HL-60 (cell line): Measurements from ENCODE around the gene UGT2A2.

Experiments used
- DNase-seq, 2 experiments: peaks; one replicate each; pipeline ENCODE4 v3.0.0-alpha.2; 2010 to 2020; ENCODE audit warnings: low read depth in 1 of 2, low spot score in 1 of 2
- H3K27ac ChIP-seq: fragments of 250-450 bp; sonication (Bioruptor Pico); replicated peaks from 2 replicates; pipeline ENCODE4 v1.5.1; 2020; ENCODE audit warnings: mild to moderate bottlenecking, moderate library complexity
- H3K27me3 ChIP-seq: fragments of 250-450 bp; sonication (Bioruptor Pico); 2 replicates; pipeline ENCODE4 v1.5.1; 2021; ENCODE audit warnings: mild to moderate bottlenecking, moderate library complexity; ENCODE audit not compliant: insufficient read depth, poor library complexity, severe bottlenecking
- H3K4me3 ChIP-seq: replicated peaks from 2 replicates; pipeline ENCODE4 v1.5.1; 2011; ENCODE audit warnings: mild to moderate bottlenecking, control low read depth, low read length; ENCODE audit not compliant: insufficient read depth
- CTCF ChIP-seq: IDR thresholded peaks from one replicate; pipeline ENCODE4 v1.5.1; 2011; ENCODE audit warnings: low read length, control low read depth, inconsistent platforms; ENCODE audit not compliant: insufficient read depth
- GABPA ChIP-seq: IDR thresholded peaks from 2 replicates; pipeline ENCODE4 v1.6.1; 2012; ENCODE audit warnings: low read depth
- POLR2AphosphoS5 ChIP-seq: IDR thresholded peaks from 2 replicates; pipeline ENCODE4 v1.6.1; 2012; ENCODE audit warnings: low read depth
- REST ChIP-seq: IDR thresholded peaks from 2 replicates; pipeline ENCODE4 v1.6.1; 2012; ENCODE audit warnings: low read depth; ENCODE audit not compliant: insufficient replicate concordance
- SPI1 ChIP-seq: IDR thresholded peaks from 2 replicates; pipeline ENCODE4 v1.6.1; 2012; ENCODE audit warnings: low read depth, mild to moderate bottlenecking, borderline replicate concordance

Gene UGT2A2

GRCh38 chr4:69649629-69650028 is 10.2 kb upstream of the UGT2A2 start:
- no peak for TF ChIP-seq REST
- TF ChIP-seq GABPA = no peak
- TF ChIP-seq SPI1 = no peak
- TF ChIP-seq CTCF = no peak
- no peak for TF ChIP-seq POLR2AphosphoS5

GRCh38 chr4:69649207-69649606 is 9.8 kb upstream of the UGT2A2 start:
- Histone ChIP-seq H3K27ac (no peak overlapping the region), H3K4me3 (no peak overlapping the region), H3K27me3 (no peaks in the 10 kb centered on the region)
- TF ChIP-seq REST = no peak
- no peak for TF ChIP-seq SPI1
- TF ChIP-seq CTCF = no peak
- TF ChIP-seq POLR2AphosphoS5 = no peak
- TF ChIP-seq GABPA = no peak
- no peak for DNase-seq

More at GRCh38 chr4:69649629-69650028, 10.2 kb upstream of the UGT2A2 start:
- DNase-seq = no peak
- Histone ChIP-seq H3K4me3 (no peak overlapping the region), H3K27ac (no peak overlapping the region), H3K27me3 (no peaks in the 10 kb centered on the region)

- DNase-seq = no peak
- no peak for TF ChIP-seq POLR2AphosphoS5
- TF ChIP-seq REST = no peak
- TF ChIP-seq CTCF = no peak
- TF ChIP-seq SPI1 = no peak
Measured at GRCh38 chr4:69642961-69643360, 3.5 kb upstream of the UGT2A2 start.

More at GRCh38 chr4:69642961-69643360, 3.5 kb upstream of the UGT2A2 start:
- no peak overlapping the region for H3K4me3 ChIP-seq
- H3K27me3 ChIP-seq = no peaks in the 10 kb centered on the region
- no peak overlapping the region for H3K27ac ChIP-seq
